GM13976 (cell line): Measurements from ENCODE around the gene ARAF.

Experiments used
- DNase-seq: peaks from one replicate; pipeline ENCODE4 v3.0.0; 2012; ENCODE audit warnings: low spot score
- in situ Hi-C: fragments of 300-500 bp; cut with MboI; formaldehyde crosslinking; loops from one replicate; pipeline ENCODE4 v1.12.0; 2022; ENCODE audit warnings: low sequenced_read_pairs, mixed read lengths, inconsistent platforms; ENCODE audit not compliant: unreplicated experiment
- TF ChIP-seq, protein P1 (sequence below): IDR thresholded peaks from 2 replicates; pipeline ENCODE4 v1.5.1; 2012; ENCODE audit warnings: borderline replicate concordance, mild to moderate bottlenecking; ENCODE audit not compliant: insufficient read depth; ENCODE audit errors: extremely low read depth, missing control alignments, control extremely low read depth

The ARAF gene

DNA sequence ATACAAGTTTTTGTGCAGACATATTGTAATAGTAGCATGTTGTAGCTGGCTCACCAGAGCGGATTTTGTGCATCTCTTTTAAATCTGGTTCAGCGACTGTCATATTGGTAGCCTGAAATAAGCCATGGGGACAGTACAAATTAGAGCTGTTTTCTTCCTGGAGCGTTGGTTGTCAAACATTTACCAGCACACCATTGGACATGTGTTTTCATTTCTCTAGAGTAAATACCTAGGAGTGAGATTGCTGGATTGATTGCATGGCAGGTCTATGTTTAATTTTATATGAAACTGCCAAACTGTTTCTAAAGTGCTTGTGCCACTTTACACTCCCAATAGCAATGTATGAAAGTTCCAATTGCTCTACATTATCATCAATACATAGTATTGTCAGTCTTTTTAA lies 2.6 kb upstream of the ARAF start:
- TF ChIP-seq, protein P1, sequence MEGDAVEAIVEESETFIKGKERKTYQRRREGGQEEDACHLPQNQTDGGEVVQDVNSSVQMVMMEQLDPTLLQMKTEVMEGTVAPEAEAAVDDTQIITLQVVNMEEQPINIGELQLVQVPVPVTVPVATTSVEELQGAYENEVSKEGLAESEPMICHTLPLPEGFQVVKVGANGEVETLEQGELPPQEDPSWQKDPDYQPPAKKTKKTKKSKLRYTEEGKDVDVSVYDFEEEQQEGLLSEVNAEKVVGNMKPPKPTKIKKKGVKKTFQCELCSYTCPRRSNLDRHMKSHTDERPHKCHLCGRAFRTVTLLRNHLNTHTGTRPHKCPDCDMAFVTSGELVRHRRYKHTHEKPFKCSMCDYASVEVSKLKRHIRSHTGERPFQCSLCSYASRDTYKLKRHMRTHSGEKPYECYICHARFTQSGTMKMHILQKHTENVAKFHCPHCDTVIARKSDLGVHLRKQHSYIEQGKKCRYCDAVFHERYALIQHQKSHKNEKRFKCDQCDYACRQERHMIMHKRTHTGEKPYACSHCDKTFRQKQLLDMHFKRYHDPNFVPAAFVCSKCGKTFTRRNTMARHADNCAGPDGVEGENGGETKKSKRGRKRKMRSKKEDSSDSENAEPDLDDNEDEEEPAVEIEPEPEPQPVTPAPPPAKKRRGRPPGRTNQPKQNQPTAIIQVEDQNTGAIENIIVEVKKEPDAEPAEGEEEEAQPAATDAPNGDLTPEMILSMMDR = no peak
- DNase-seq = no peak
- in situ Hi-C loops = no loop called here

DNA sequence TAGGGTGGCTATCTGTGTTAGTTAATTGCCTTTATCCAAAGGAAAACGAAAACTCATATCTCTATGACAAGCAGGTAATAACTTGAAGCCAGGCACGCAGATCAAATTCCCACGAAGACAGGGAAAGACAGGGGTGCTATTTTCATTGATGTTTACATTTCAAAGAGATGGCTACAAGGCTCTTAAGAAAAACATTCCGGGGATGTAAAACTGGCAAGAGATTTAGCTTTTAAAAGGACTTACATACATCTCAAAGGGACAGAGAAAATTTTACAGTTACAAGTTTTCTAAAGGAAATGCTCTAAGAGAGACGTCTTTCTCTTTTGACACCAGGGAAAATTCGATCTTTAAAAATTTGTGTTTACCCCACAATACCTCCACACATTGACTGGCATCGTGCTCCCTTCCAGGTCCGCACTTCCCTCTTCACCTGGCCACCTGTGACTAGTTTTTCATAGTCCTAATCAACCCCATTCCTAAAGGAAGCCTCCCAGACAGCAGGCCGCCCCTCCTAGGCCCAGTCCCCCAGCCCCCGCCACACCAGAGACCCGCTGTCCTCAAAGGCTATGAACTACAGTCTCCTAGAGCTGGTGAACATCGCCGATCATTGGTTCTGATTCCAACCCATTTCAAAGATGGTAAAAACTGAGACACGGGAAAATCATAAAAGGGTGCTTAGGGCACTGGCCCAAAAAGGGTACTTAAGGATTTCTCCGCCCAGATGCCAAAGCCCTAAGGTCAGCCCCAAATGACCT lies 649 bp upstream of the ARAF start:
- TF ChIP-seq, protein P1 = no peak
- no peak for DNase-seq
- in situ Hi-C loops = no loop called here

DNA sequence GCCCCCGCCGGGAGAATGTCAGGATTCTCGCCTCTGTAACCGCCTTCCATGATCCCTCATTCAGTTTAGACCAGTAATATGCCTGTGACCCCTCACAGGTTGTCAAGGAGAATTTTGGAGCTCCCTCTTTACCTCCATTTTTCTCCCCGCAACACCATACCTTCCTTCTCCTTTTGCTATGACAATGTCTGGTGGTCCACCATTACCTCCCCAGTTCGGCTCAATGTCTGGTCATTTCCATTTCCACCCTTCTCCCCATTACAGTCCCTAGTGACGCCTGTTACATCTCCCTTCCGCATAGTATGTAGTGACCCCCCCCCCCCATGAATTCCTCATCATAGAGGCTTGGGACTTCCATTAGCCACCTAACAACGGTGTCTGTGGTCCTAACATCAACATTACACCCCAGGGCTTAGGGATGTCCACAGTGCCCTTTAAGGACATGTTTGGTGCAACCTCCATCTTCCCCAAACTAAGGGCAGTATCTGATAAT lies 700 bp downstream of the ARAF start:
- in situ Hi-C loops = no loop called here
- TF ChIP-seq, protein P1 = no peak
- DNase-seq = peak; percentile 5

DNA sequence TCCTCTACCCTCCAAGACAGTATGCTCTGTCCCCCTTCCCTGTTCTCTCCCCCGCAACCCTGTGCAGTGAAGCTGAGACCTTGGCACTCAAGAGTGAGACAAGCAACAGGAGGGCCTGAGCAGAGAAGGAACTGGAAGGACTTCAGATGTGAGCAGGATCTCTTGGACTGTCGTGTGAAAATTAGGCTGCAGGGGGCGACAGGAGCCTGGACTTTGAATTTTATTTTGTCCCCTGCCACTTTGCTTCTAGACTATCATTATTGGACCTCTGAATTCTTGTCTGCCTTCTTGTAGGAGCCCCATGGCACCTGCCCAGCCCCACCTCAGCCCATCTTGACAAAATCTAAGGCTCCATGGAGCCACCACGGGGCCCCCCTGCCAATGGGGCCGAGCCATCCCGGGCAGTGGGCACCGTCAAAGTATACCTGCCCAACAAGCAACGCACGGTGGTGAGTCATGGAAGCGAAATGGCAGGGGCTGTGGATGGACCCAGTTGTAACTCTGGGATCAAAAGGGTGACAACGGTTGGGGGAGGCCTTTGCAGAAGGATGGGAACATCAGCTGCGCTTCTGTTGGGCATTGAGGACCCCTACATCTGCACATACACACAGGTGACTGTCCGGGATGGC lies 1.7 kb downstream of the ARAF start:
- no peak for DNase-seq
- TF ChIP-seq, protein P1 = peak; percentile 40
- in situ Hi-C loops = no loop called here

DNA sequence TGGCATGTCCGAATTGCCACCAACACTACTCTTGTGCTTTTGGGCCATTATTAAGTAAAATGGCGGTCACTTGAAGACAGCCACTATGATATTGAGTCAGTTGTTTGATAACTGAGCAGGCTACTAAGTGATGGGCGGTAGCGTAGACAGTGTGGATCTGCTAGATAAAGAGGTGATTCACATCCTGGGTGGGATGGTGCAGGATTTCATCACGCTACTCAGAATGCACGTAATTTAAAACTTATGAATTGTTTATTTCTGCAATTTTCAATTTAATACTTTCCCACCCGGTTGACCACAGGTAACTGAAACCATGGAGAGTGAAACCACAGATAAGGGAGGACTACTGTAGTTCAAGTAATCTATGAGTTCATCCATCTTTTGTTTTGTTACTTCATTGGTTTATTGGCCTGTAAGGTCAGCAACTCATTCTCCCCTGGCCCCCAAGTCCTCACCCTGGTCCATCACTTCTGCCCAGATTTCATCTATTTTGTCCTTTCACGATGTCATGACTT lies 2.9 kb downstream of the ARAF start:
- peak; percentile 3 for DNase-seq
- TF ChIP-seq, protein P1 = no peak
- in situ Hi-C loops = no loop called here

DNA sequence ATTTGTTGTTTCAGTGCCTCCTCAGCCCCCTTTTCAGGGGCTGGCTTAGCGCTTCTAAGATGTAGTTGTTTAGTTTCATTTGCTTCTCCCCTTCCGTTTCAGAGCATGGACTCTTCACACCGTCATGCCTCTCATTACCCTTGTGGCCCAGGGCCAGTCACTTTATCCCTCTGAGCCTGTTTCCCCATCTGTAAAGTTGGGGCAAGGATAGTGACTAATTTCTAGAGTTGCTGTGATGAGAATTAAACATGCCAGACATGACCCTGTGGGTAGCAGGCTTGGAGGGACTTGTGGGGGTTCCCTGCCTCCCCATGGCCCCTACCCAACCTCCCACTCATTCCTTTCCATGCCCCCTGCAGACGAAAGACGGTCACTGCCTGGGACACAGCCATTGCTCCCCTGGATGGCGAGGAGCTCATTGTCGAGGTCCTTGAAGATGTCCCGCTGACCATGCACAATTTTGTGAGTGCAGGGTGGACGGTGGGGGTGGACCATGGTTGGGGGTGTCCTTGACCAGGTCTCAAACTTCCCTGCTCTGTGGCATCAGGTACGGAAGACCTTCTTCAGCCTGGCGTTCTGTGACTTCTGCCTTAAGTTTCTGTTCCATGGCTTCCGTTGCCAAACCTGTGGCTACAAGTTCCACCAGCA lies 3.6 kb downstream of the ARAF start:
- TF ChIP-seq, protein P1 = no peak
- peak; percentile 9 for DNase-seq
- in situ Hi-C loops = no loop called here
